ENCODE results near the gene GNG11.

DNA sequence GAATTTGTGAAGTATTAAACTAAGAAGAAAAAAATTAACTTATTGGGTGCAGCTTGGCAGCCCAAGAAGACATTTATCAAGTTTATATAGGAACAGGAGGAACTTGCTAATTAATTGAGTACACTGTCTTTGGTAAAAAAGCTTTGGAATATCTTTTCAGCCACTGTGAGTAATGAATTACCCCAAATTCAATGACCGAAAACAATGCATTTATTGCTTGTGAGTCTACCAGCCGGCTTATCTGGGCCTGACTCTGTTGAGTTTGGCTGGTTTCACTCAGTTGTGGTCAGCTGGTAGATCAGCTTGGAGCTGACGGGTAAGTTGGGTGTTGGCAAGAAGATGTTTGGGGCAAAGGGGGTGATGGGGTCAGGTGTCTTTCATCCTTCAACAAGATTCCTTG, 11.6 kb downstream of the GNG11 start:
- TF ChIP-seq, protein P1, sequence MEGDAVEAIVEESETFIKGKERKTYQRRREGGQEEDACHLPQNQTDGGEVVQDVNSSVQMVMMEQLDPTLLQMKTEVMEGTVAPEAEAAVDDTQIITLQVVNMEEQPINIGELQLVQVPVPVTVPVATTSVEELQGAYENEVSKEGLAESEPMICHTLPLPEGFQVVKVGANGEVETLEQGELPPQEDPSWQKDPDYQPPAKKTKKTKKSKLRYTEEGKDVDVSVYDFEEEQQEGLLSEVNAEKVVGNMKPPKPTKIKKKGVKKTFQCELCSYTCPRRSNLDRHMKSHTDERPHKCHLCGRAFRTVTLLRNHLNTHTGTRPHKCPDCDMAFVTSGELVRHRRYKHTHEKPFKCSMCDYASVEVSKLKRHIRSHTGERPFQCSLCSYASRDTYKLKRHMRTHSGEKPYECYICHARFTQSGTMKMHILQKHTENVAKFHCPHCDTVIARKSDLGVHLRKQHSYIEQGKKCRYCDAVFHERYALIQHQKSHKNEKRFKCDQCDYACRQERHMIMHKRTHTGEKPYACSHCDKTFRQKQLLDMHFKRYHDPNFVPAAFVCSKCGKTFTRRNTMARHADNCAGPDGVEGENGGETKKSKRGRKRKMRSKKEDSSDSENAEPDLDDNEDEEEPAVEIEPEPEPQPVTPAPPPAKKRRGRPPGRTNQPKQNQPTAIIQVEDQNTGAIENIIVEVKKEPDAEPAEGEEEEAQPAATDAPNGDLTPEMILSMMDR (IDR thresholded peaks at IDR 0.05), result no peak
- no peak for TF ChIP-seq EP300 (IDR thresholded peaks at IDR 0.05)
- no peak for TF ChIP-seq POLR2A (IDR thresholded peaks at IDR 0.05)
